GM12892 (cell line): ENCODE data around the gene PPP1R14B.

Experiments
- POLR2A ChIP-seq: IDR thresholded peaks from 2 replicates; pipeline ENCODE4 v1.6.1; 2011; ENCODE audit warnings: low read depth, low read length, control low read depth
- POLR2AphosphoS5 ChIP-seq: IDR thresholded peaks from 2 replicates; pipeline ENCODE4 v1.6.1; 2011; ENCODE audit warnings: low read depth, low read length, control low read depth

GRCh38 chr11:64256300-64256699 is 9.6 kb upstream of the PPP1R14B start:
- TF ChIP-seq POLR2A: no peak
- no peak for TF ChIP-seq POLR2AphosphoS5
